CD14-positive monocyte (primary cell): ENCODE results near the gene HDAC4. TPM values are rescaled to one million over a fixed set of nuclear protein-coding genes. Genes with fewer than 3 reads are reported as not detected.

Experiments
- DNase-seq, 3 donors: peaks; one replicate each; pipeline ENCODE4 v3.0.0-alpha.2; 2011 to 2022
- H2AFZ ChIP-seq: 2 replicates; pipeline ENCODE4 v1.6.0; 2012; ENCODE audit warnings: mild to moderate bottlenecking, low read depth, low read length, inconsistent platforms; ENCODE audit not compliant: insufficient read depth, poor library complexity, severe bottlenecking
- H3K27ac ChIP-seq, 2 donors: 1 replicate in 1 of 2; 2 replicates in 1 of 2; pipeline ENCODE4 v1.5.1; 2012 to 2013; ENCODE audit warnings: low read length in 2 of 2, control low read depth in 1 of 2, inconsistent platforms in 1 of 2, low read depth in 1 of 2, mild to moderate bottlenecking in 1 of 2
- H3K27me3 ChIP-seq, 2 donors: one replicate each; pipeline versions ENCODE4 v1.6.0 to v1.6.1; 2011 to 2013; ENCODE audit warnings: low read length in 2 of 2; ENCODE audit not compliant: control insufficient read depth in 2 of 2, insufficient read depth in 2 of 2
- H3K36me3 ChIP-seq, 2 donors: replicated peaks in 1 of 2; 1 replicate in 1 of 2; 2 replicates in 1 of 2; pipeline versions ENCODE4 v1.5.1 to v1.6.1; 2012 to 2013; ENCODE audit warnings: low read length in 2 of 2, control low read depth in 1 of 2, inconsistent platforms in 1 of 2, mild to moderate bottlenecking in 1 of 2; ENCODE audit not compliant: insufficient read depth in 2 of 2, control insufficient read depth in 1 of 2
- H3K4me1 ChIP-seq, 2 donors: 1 replicate in 1 of 2; 2 replicates in 1 of 2; pipeline versions ENCODE4 v1.5.1 to v1.6.1; 2012 to 2013; ENCODE audit warnings: low read length in 2 of 2, control low read depth in 1 of 2, inconsistent platforms in 1 of 2, mild to moderate bottlenecking in 1 of 2, moderate library complexity in 1 of 2; ENCODE audit not compliant: insufficient read depth in 2 of 2, control insufficient read depth in 1 of 2
- H3K4me2 ChIP-seq: replicated peaks from 2 replicates; pipeline ENCODE3; 2012; ENCODE audit warnings: low read length, moderate library complexity, mild to moderate bottlenecking; ENCODE audit not compliant: poor library complexity, severe bottlenecking; ENCODE audit errors: extremely low read depth
- H3K4me3 ChIP-seq, 3 experiments: fragments of 200-600 bp in 1 of 3; sonication (generic) in 1 of 3; replicated peaks in 1 of 3; 1 replicate in 2 of 3; 2 replicates in 1 of 3; pipeline ENCODE4 v1.5.1; 2011 to 2013; ENCODE audit warnings: low read length in 3 of 3, mild to moderate bottlenecking in 3 of 3, control low read depth in 2 of 3, low read depth in 2 of 3, inconsistent platforms in 1 of 3, moderate library complexity in 1 of 3
- H3K79me2 ChIP-seq: 2 replicates; pipeline ENCODE4 v1.6.0; 2012; ENCODE audit warnings: mild to moderate bottlenecking, control low read depth, inconsistent platforms, low read length, moderate library complexity; ENCODE audit not compliant: insufficient read depth
- H3K9ac ChIP-seq: 2 replicates; pipeline ENCODE4 v1.6.0; 2017; ENCODE audit warnings: low read length, mild to moderate bottlenecking; ENCODE audit not compliant: insufficient read depth, poor library complexity, severe bottlenecking
- H3K9me3 ChIP-seq, 2 donors: replicated peaks in 1 of 2; 1 replicate in 1 of 2; 2 replicates in 1 of 2; pipeline versions ENCODE4 v1.5.1 to v1.6.1; 2012 to 2013; ENCODE audit warnings: low read length in 2 of 2, control low read depth in 1 of 2; ENCODE audit not compliant: control insufficient read depth in 1 of 2, insufficient read depth in 1 of 2
- H4K20me1 ChIP-seq: 2 replicates; pipeline ENCODE4 v1.6.0; 2012; ENCODE audit warnings: mild to moderate bottlenecking, low read length, control low read depth, moderate library complexity; ENCODE audit not compliant: insufficient read depth
- H3K27ac Mint-ChIP-seq, 7 donors: one replicate each; pipeline ENCODE4 v1.8.0; 2020; ENCODE audit warnings: mild to moderate bottlenecking in 7 of 7, mixed read lengths in 7 of 7, moderate library complexity in 6 of 7, inconsistent platforms in 2 of 7
- H3K27me3 Mint-ChIP-seq, 3 donors: one replicate each; pipeline ENCODE4 v1.8.0; 2021 to 2022; ENCODE audit warnings: low read depth in 3 of 3, mild to moderate bottlenecking in 3 of 3, mixed read lengths in 3 of 3, moderate library complexity in 3 of 3, inconsistent platforms in 1 of 3
- H3K36me3 Mint-ChIP-seq, 2 donors: one replicate each; pipeline ENCODE4 v1.8.0; 2020; ENCODE audit warnings: mixed read lengths in 2 of 2, inconsistent platforms in 1 of 2, mild to moderate bottlenecking in 1 of 2
- H3K4me1 Mint-ChIP-seq: one replicate; pipeline ENCODE4 v1.8.0; 2020; ENCODE audit warnings: mild to moderate bottlenecking, mixed read lengths
- H3K4me3 Mint-ChIP-seq, 2 donors: one replicate each; pipeline ENCODE4 v1.8.0; 2020; ENCODE audit warnings: mild to moderate bottlenecking in 2 of 2, mixed read lengths in 2 of 2, moderate library complexity in 1 of 2
- H3K9me3 Mint-ChIP-seq, 7 donors: one replicate each; pipeline ENCODE4 v1.8.0; 2020 to 2022; ENCODE audit warnings: mixed read lengths in 7 of 7, mild to moderate bottlenecking in 6 of 7, moderate library complexity in 6 of 7, inconsistent platforms in 2 of 7
- CTCF ChIP-seq: fragments of 200-600 bp; IDR thresholded peaks from one replicate; pipeline ENCODE4 v1.8.0; 2022; ENCODE audit warnings: antibody characterized with exemption, mild to moderate bottlenecking
- WGBS: methylation state at CpG from one replicate; pipeline ENCODE4 v1.1.5; 2013; ENCODE audit warnings: missing lambda C conversion rate; ENCODE audit not compliant: insufficient coverage; 5-methylcytosine and 5-hydroxymethylcytosine counted together
- intact Hi-C, 2 donors: fragments of 100-400 bp; cut with micrococcal nuclease; formaldehyde crosslinking; loops; one replicate each; pipeline versions ENCODE4 v1.15.0 to v1.15.1; 2023
- polyA plus RNA-seq, 3 donors: library from polyadenylated mRNA; depleted of rRNA in 1 of 3; unstranded in 2 of 3; stranded (reverse) in 1 of 3; fragments of 300-500 nt in 2 of 3; fragments of >200 nt in 1 of 3; fragmentation: Illumina TruSeq in 2 of 3; gene quantifications; 1 replicate in 2 of 3; 2 replicates in 1 of 3; pipeline ENCODE4 v1.2.3, GENCODE V29; 2012 to 2021

The HDAC4 gene
- polyA plus RNA-seq, 3 donors = 3.3 to 23.0 (median 4.5) TPM

GRCh38 chr2:239436669-239437335, 36.0 kb upstream of the HDAC4 start:
- Mint-ChIP-seq H3K9me3 (peaks cover 5 to 15% (median 12%) of the 10 kb centered on the region in 7 donors), H3K4me1 (peaks cover 61% of the 10 kb centered on the region), H3K27me3 (peaks cover 6 to 19% (median 13%) of the 10 kb centered on the region in 3 donors), H3K27ac (peak overlapping the region; percentile 79 to 88 (median 84)), H3K4me3 (peak overlapping the region in 1 of 2 donors; percentile 39), H3K36me3 (peaks cover 2 to 11% of the 10 kb centered on the region in 2 donors)
- H3K79me2 ChIP-seq = no peaks in the 10 kb centered on the region
- H4K20me1 ChIP-seq = no peaks in the 10 kb centered on the region
- DNase-seq = peak; percentile 41 to 76 (median 73)
- peak overlapping the region; percentile 50 for H3K4me2 ChIP-seq
- peak overlapping the region; percentile 82 to 83 for H3K27ac ChIP-seq
- no CpG with 5 or more reads among the region's 2 CpGs for WGBS
- intact Hi-C loops = loop anchor here in 1 of 2 donors (5.0 kb wide), 1 partner anchor 35 kb away; the partner anchor contains the start of gene HDAC4
- peaks cover 9 to 11% of the 10 kb centered on the region in 2 donors for H3K9me3 ChIP-seq
- no peaks in the 10 kb centered on the region for H3K36me3 ChIP-seq
- H3K4me1 ChIP-seq = peaks cover 57 to 60% of the 10 kb centered on the region in 2 donors
- no peak for TF ChIP-seq CTCF
- no peak overlapping the region for H2AFZ ChIP-seq
- H3K9ac ChIP-seq = no peak overlapping the region
- H3K27me3 ChIP-seq = peaks cover 2 to 9% of the 10 kb centered on the region in 2 donors
- H3K4me3 ChIP-seq = peak overlapping the region in 1 of 3 experiments; percentile 29

DNA sequence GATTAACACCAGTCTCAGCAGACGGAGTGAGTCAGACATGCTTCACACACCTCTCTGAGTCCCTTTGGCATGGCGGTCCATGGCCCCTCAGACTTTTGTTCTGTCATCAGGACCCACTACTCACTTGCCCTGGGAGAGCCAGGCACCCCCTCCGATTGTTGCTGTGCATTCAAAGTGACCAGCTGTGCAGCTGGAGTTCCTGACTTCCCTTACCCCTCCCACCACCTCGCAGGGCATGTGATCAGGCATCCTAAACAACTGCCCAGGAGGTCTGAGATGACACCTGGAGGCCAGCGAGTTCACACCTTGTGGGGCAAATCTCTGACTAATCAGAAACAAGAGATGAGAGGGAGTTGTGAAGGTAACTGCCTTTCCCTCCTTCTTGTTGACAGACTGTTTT, 35.3 kb upstream of the HDAC4 start:
- peaks cover 5 to 17% (median 12%) of the 10 kb centered on the region in 7 donors for H3K9me3 Mint-ChIP-seq
- H3K27me3 Mint-ChIP-seq = peaks cover 3 to 15% (median 11%) of the 10 kb centered on the region in 3 donors
- peaks cover 0 to 9% of the 10 kb centered on the region in 2 donors for H3K27me3 ChIP-seq
- H2AFZ ChIP-seq = no peak overlapping the region
- H3K9ac ChIP-seq = no peak overlapping the region
- WGBS = 100% methylated on average over 4 of the region's 5 CpGs
- no peaks in the 10 kb centered on the region for H4K20me1 ChIP-seq
- H3K4me1 Mint-ChIP-seq = peaks cover 54% of the 10 kb centered on the region
- no peak for DNase-seq
- H3K36me3 ChIP-seq = no peaks in the 10 kb centered on the region
- no peak overlapping the region for H3K4me2 ChIP-seq
- intact Hi-C loops = loop anchor here in 1 of 2 donors (5.0 kb wide), 1 partner anchor 34 kb away; the partner anchor contains the start of gene HDAC4
- H3K4me1 ChIP-seq = peaks cover 50 to 53% of the 10 kb centered on the region in 2 donors
- H3K79me2 ChIP-seq = no peaks in the 10 kb centered on the region
- H3K9me3 ChIP-seq = peaks cover 9 to 11% of the 10 kb centered on the region in 2 donors
- H3K27ac Mint-ChIP-seq = peak overlapping the region in 6 of 7 donors; percentile 71 to 88 (median 83)
- H3K27ac ChIP-seq = peak overlapping the region; percentile 66 to 83
- H3K36me3 Mint-ChIP-seq = peaks cover 2 to 11% of the 10 kb centered on the region in 2 donors
- H3K4me3 ChIP-seq = peak overlapping the region in 1 of 3 experiments; percentile 29
- H3K4me3 Mint-ChIP-seq = no peak overlapping the region
- no peak for TF ChIP-seq CTCF
